ENCODE results near the gene MIEN1.

The MIEN1 gene

GRCh38 chr17:39722104-39722503 is 8.2 kb downstream of the MIEN1 start:
- no peak for TF ChIP-seq GATA3 (IDR thresholded peaks at IDR 0.05; ENCODE audit: low read depth, low read length)
- TF ChIP-seq GATA2 (IDR thresholded peaks at IDR 0.05; ENCODE audit: low read depth, low read length), result no peak

GRCh38 chr17:39719563-39720355 is 10.6 kb downstream of the MIEN1 start:
- no peak for TF ChIP-seq GATA3 (IDR thresholded peaks at IDR 0.05; ENCODE audit: low read depth, low read length)
- TF ChIP-seq GATA2 (IDR thresholded peaks at IDR 0.05; ENCODE audit: low read depth, low read length), result no peak

GRCh38 chr17:39717660-39718059 is 12.7 kb downstream of the MIEN1 start:
- TF ChIP-seq GATA2 (IDR thresholded peaks at IDR 0.05; ENCODE audit: low read depth, low read length) (no peak), GATA3 (IDR thresholded peaks at IDR 0.05; ENCODE audit: low read depth, low read length) (no peak)

GRCh38 chr17:39716879-39717536 is 13.3 kb downstream of the MIEN1 start:
- no peak for TF ChIP-seq GATA2 (IDR thresholded peaks at IDR 0.05; ENCODE audit: low read depth, low read length)
- TF ChIP-seq GATA3 (IDR thresholded peaks at IDR 0.05; ENCODE audit: low read depth, low read length), result no peak

- TF ChIP-seq GATA2 (IDR thresholded peaks at IDR 0.05; ENCODE audit: low read depth, low read length) (no peak), GATA3 (IDR thresholded peaks at IDR 0.05; ENCODE audit: low read depth, low read length) (no peak)
These were observed 14.1 kb downstream of the MIEN1 start for GRCh38 chr17:39716073-39716818.

GRCh38 chr17:39715375-39716072 is 14.8 kb downstream of the MIEN1 start:
- TF ChIP-seq GATA3 (IDR thresholded peaks at IDR 0.05; ENCODE audit: low read depth, low read length), result no peak
- TF ChIP-seq GATA2 (IDR thresholded peaks at IDR 0.05; ENCODE audit: low read depth, low read length), result no peak

- no peak for TF ChIP-seq GATA3 (IDR thresholded peaks at IDR 0.05; ENCODE audit: low read depth, low read length)
- no peak for TF ChIP-seq GATA2 (IDR thresholded peaks at IDR 0.05; ENCODE audit: low read depth, low read length)
These were observed 16.1 kb downstream of the MIEN1 start for GRCh38 chr17:39714234-39714633.

- TF ChIP-seq GATA3 (IDR thresholded peaks at IDR 0.05; ENCODE audit: low read depth, low read length) (no peak), GATA2 (IDR thresholded peaks at IDR 0.05; ENCODE audit: low read depth, low read length) (no peak)
These were observed 18.5 kb downstream of the MIEN1 start for GRCh38 chr17:39711851-39712250.

- TF ChIP-seq GATA3 (IDR thresholded peaks at IDR 0.05; ENCODE audit: low read depth, low read length), result no peak
- no peak for TF ChIP-seq GATA2 (IDR thresholded peaks at IDR 0.05; ENCODE audit: low read depth, low read length)
These were observed 20.1 kb downstream of the MIEN1 start for GRCh38 chr17:39709998-39710964.

GRCh38 chr17:39709319-39709997 is 20.9 kb downstream of the MIEN1 start:
- TF ChIP-seq GATA2 (IDR thresholded peaks at IDR 0.05; ENCODE audit: low read depth, low read length) (no peak), GATA3 (IDR thresholded peaks at IDR 0.05; ENCODE audit: low read depth, low read length) (no peak)

GRCh38 chr17:39706921-39707337 is 23.4 kb downstream of the MIEN1 start:
- TF ChIP-seq GATA3 (IDR thresholded peaks at IDR 0.05; ENCODE audit: low read depth, low read length) (no peak), GATA2 (IDR thresholded peaks at IDR 0.05; ENCODE audit: low read depth, low read length) (no peak)

- no peak for TF ChIP-seq GATA3 (IDR thresholded peaks at IDR 0.05; ENCODE audit: low read depth, low read length)
- TF ChIP-seq GATA2 (IDR thresholded peaks at IDR 0.05; ENCODE audit: low read depth, low read length), result no peak
These were observed 23.9 kb downstream of the MIEN1 start for GRCh38 chr17:39706383-39706782.
